HG03045 (cell line): ENCODE results near the gene PHACTR1.

ENCODE experiments used
- ATAC-seq: cut with Tn5 transposase; IDR thresholded peaks from one replicate; pipeline ENCODE4 v1.9.1; 2021; ENCODE audit warnings: mild to moderate bottlenecking, moderate library complexity; ENCODE audit not compliant: unreplicated experiment

PHACTR1 gene

GRCh38 chr6:12976366-12976765 lies 259.8 kb downstream of the PHACTR1 start:
- ATAC-seq: no peak

GRCh38 chr6:12977206-12977605 lies 260.6 kb downstream of the PHACTR1 start:
- ATAC-seq: no peak

GRCh38 chr6:12977806-12978205 lies 261.2 kb downstream of the PHACTR1 start:
- no peak for ATAC-seq

- ATAC-seq: no peak
Measured at GRCh38 chr6:12980741-12981140, 264.2 kb downstream of the PHACTR1 start.

- ATAC-seq: no peak
Measured at GRCh38 chr6:12984776-12985175, 268.2 kb downstream of the PHACTR1 start.

GRCh38 chr6:12987783-12988182 lies 271.2 kb downstream of the PHACTR1 start:
- no peak for ATAC-seq

- no peak for ATAC-seq
Measured at GRCh38 chr6:12990162-12990561, 273.6 kb downstream of the PHACTR1 start.

- no peak for ATAC-seq
Measured at GRCh38 chr6:12991435-12991834, 274.9 kb downstream of the PHACTR1 start.

- no peak for ATAC-seq
Measured at GRCh38 chr6:12992770-12993169, 276.2 kb downstream of the PHACTR1 start.

GRCh38 chr6:12993283-12993898 lies 276.8 kb downstream of the PHACTR1 start:
- ATAC-seq: no peak

- ATAC-seq: no peak
Measured at GRCh38 chr6:12995419-12995818, 278.9 kb downstream of the PHACTR1 start.

- ATAC-seq: no peak
Measured at GRCh38 chr6:13000537-13000936, 284.0 kb downstream of the PHACTR1 start.

- no peak for ATAC-seq
Measured at GRCh38 chr6:13001927-13002326, 285.4 kb downstream of the PHACTR1 start.

GRCh38 chr6:13004601-13005000 lies 288.0 kb downstream of the PHACTR1 start:
- no peak for ATAC-seq

- no peak for ATAC-seq
Measured at GRCh38 chr6:13005994-13006393, 289.4 kb downstream of the PHACTR1 start.

- no peak for ATAC-seq
Measured at GRCh38 chr6:13006578-13007300, 290.2 kb downstream of the PHACTR1 start.

- no peak for ATAC-seq
Measured at GRCh38 chr6:13007744-13008143, 291.2 kb downstream of the PHACTR1 start.

- no peak for ATAC-seq
Measured at GRCh38 chr6:13009031-13009430, 292.5 kb downstream of the PHACTR1 start.

- no peak for ATAC-seq
Measured at GRCh38 chr6:13009461-13009860, 292.9 kb downstream of the PHACTR1 start.

- ATAC-seq: no peak
Measured at GRCh38 chr6:13011612-13012146, 295.1 kb downstream of the PHACTR1 start.

- ATAC-seq: no peak
Measured at GRCh38 chr6:13012296-13012695, 295.7 kb downstream of the PHACTR1 start.

- ATAC-seq: no peak
Measured at GRCh38 chr6:13012977-13013680, 296.6 kb downstream of the PHACTR1 start.
